Measurements from ENCODE around the gene CD19. TPM values are rescaled to one million over a fixed set of nuclear protein-coding genes. Genes with fewer than 3 reads are reported as not detected.
"Not testable (repeated sequence)": the region's sequence is repeated elsewhere in the genome, so short reads cannot be mapped to it uniquely, and the experiment has no call there.

Gene CD19
- total RNA-seq, 1 donor from 2014 or later: not detected

DNA sequence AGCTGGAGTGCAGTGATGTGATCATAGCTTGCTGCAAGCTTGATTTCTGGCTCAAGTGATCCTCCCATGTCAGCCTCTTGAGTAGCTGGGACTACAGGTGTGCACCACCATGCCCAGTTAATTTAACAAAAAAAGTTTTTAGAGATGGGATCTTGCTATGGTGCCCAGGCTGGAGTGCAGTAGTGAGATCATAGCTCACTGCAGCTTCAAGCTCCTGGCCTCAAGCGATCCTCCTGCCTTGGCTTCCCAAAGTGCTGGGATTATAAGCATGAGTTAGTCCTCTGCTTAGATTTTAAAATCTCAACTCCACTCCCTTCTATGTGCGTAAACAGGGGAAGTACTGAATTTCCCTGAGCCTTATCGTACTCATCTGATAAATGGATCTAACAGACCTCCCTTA is 13.1 kb upstream of the CD19 start:
- TF ChIP-seq, protein P1, sequence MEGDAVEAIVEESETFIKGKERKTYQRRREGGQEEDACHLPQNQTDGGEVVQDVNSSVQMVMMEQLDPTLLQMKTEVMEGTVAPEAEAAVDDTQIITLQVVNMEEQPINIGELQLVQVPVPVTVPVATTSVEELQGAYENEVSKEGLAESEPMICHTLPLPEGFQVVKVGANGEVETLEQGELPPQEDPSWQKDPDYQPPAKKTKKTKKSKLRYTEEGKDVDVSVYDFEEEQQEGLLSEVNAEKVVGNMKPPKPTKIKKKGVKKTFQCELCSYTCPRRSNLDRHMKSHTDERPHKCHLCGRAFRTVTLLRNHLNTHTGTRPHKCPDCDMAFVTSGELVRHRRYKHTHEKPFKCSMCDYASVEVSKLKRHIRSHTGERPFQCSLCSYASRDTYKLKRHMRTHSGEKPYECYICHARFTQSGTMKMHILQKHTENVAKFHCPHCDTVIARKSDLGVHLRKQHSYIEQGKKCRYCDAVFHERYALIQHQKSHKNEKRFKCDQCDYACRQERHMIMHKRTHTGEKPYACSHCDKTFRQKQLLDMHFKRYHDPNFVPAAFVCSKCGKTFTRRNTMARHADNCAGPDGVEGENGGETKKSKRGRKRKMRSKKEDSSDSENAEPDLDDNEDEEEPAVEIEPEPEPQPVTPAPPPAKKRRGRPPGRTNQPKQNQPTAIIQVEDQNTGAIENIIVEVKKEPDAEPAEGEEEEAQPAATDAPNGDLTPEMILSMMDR (conservative IDR thresholded peaks at IDR 0.05; ENCODE audit: low read depth, low read length): no peak
- no peak for DNase-seq (ENCODE audit: low read depth)
- no peak overlapping the region for H3K4me3 ChIP-seq (ENCODE audit: low read depth, low read length)

DNA sequence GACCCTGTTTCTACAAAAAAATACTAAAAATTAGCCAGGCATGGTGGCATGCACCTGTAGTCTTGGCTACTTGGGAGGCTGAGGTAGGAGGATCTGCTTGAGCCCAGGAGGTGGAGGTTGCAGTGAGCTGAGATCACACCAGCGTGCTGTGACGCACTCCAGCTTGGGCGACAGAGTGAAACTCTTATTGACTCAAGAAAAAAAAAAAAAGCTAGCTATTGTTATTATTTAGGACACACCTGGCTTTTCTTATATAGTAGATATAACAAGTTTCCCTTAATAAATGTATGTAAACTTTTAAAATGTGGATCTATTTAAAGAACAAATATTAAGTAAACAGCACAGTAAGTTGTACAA is 8.6 kb upstream of the CD19 start:
- TF ChIP-seq, protein P1 (conservative IDR thresholded peaks at IDR 0.05; ENCODE audit: low read depth, low read length): no peak
- H3K4me3 ChIP-seq (ENCODE audit: low read depth, low read length): no peak overlapping the region
- no peak for DNase-seq (ENCODE audit: low read depth)

DNA sequence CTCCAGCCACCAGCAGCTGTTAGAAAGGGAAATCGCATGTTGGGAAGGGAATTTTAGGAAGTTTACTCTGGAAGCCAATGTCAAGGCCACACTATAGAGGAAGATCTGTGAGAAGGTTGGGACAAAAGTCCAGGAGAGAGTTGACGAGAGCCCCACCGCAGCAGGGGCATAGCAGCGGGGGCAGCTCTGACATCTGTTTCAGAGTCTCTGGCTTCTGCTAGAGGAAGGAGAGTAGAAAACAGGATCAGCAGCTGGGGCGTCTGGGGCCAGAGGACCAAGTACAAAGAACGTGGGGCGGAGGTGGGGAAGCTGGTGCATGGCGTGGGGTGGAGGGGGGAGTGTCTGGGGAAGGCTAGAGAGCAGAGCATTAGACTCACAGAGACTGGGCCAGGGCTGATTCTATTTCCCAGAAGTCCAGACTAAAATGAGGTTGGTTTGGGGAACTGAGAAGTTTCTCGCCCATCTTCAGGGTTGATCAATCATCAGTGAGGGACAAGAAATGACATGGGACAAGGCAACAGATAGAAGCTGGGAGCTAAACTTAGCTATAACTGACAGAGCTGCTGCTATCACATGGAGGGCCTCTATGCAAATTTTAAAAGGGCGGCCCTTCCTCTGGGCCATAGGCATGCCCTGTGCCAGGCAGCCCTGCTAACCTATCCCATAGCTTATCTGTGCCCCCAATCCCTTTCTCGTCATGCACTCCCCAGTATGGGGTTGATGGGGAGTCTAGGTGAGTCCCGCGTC is 7.9 kb upstream of the CD19 start:
- TF ChIP-seq, protein P1 (conservative IDR thresholded peaks at IDR 0.05; ENCODE audit: low read depth, low read length): no peak
- H3K4me3 ChIP-seq (ENCODE audit: low read depth, low read length): peak overlapping the region; percentile 82
- DNase-seq (ENCODE audit: low read depth): no peak

DNA sequence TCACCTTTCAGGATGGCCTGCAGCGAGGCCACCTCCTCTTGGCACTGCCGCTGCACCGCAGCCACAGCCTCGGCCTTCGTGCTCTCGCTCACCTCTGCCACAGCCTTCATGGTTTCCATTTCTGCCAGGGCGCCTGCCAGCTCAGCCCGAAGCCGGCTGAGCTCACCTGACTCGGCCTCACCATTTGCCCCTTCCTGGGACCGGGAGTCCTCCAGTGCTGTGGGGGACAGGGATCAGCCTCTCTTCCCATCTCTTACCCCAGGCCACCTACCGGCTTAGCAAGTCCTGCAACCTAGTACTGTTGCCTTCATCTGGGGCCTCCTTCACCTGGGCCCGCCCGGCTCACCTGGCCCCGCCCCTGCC is 7.4 kb upstream of the CD19 start:
- peak overlapping the region; percentile 82 for H3K4me3 ChIP-seq (ENCODE audit: low read depth, low read length)
- TF ChIP-seq, protein P1 (conservative IDR thresholded peaks at IDR 0.05; ENCODE audit: low read depth, low read length): no peak
- DNase-seq (ENCODE audit: low read depth): no peak

DNA sequence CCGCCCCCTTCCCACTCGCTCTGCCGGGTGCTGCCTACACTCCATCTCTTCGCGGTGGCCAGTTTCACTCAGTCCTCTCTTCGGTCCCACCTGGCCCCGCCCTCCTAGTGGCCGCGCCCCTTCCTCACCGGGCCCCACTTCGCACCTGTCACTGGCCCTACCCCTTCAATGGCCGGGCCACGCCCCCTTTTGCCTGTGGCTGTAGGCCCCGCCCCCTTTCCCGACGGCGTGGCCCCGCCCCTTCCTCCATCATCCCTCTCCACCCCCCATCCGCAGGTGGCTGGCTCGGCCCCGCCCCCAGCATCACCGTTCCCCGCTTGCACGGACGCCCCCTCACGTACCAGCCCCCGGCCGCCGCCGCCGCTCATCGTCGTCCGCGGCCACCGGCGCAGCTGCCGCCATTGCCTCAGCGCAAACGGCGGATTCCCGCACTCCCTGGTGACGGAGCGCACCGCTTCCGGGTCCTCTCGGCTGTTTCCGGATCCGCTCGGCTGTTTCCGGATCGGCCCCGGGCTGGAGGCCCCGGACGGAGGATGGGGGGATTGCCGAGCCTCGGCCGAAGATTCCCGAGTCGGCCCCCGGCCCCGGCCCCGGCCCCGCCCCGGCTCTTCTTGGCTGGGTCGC is 6.9 kb upstream of the CD19 start, which contains the start of gene RABEP2:
RABEP2 (minus strand) TSS at position 477 of the 624 bp plus-strand sequence; CDS start at position 402, 75 bp downstream.
- H3K4me3 ChIP-seq (ENCODE audit: low read depth, low read length): peak within 1 kb of the TSS; percentile 82
- no peak for DNase-seq (ENCODE audit: low read depth)
- TF ChIP-seq, protein P1 (conservative IDR thresholded peaks at IDR 0.05; ENCODE audit: low read depth, low read length): no peak

DNA sequence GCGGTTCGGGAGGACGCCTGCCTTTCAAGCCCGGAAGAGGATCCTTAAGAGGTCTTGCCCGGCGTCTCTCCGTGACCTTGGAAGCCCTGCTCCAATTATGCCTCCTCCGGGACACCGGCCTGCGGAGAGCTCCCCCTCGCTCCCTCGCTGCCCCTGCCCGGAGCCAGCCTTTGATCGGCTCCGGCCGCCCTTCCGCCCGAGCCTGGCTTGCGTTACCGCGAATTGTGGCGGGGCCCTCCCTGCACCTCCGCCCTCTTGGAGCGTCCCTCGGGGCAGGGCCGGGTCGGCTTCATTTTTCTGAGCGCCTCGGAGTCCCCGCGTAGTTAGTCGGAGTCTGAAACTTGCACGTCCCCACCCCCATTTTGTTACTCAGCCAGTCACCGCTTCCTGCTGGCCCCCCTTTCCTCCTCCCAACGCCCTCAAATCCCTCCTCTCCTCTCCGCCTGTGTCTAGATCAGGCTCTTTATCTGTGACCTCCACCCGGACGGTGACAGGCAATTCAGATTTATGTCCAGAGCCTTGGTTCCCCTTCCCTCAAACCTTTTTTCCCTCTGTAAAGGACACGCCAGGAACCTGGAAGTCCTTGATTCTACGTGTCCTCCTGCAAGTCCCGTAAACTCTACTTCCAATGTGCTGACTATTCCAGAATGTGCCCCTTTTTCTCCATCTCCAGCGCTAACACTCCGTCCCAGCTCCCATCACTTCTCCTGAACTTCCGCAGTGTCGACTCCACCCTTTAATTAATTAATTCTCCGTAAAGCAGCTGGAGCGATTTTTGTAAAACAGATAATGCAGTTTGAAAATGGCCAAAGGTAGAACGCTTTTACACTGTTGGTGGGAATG is 6.2 kb upstream of the CD19 start:
- TF ChIP-seq, protein P1 (conservative IDR thresholded peaks at IDR 0.05; ENCODE audit: low read depth, low read length): no peak
- H3K4me3 ChIP-seq (ENCODE audit: low read depth, low read length): peak overlapping the region; percentile 82
- DNase-seq (ENCODE audit: low read depth): no peak

DNA sequence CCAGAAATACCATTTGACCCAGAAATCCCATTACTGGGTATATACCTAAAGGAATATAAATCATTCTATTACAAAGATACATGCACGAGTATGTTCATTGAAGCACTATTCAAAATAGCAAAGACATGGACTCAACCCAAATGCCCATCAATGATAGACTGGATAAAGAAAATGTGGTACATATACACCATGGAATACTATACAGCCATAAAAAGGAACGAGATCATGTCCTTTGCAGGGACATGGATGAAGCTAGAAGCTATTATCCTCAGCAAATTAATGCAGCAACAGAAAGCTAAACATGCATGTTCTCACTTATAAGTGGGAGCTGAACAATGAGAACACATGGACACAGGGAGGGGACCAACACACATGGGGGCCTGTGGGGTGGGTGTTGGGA is 5.5 kb upstream of the CD19 start:
- H3K4me3 ChIP-seq (ENCODE audit: low read depth, low read length): peak overlapping the region; percentile 82
- not testable (repeated sequence) for DNase-seq (ENCODE audit: low read depth)

All from epithelial cell of proximal tubule (primary cell).